HG03342 (cell line): Measurements from ENCODE around the gene TRPM8.

Source experiments
- ATAC-seq: cut with Tn5 transposase; IDR thresholded peaks from one replicate; pipeline ENCODE4 v1.9.1; 2021; ENCODE audit warnings: mild to moderate bottlenecking, moderate library complexity; ENCODE audit not compliant: unreplicated experiment

The TRPM8 gene

GRCh38 chr2:234033174-234033573, 116.0 kb downstream of the TRPM8 start:
- no peak for ATAC-seq

GRCh38 chr2:234033885-234034284, 116.7 kb downstream of the TRPM8 start:
- ATAC-seq: no peak

- ATAC-seq: no peak
Observed at GRCh38 chr2:234038076-234038802, 121.1 kb downstream of the TRPM8 start.

GRCh38 chr2:234044157-234044556, 127.0 kb downstream of the TRPM8 start:
- ATAC-seq: no peak

- no peak for ATAC-seq
Observed at GRCh38 chr2:234046521-234046920, 129.3 kb downstream of the TRPM8 start.

- no peak for ATAC-seq
Observed at GRCh38 chr2:234047361-234047760, 130.2 kb downstream of the TRPM8 start.

GRCh38 chr2:234048049-234048448, 130.9 kb downstream of the TRPM8 start:
- ATAC-seq: no peak

- no peak for ATAC-seq
Observed at GRCh38 chr2:234050455-234051135, 133.4 kb downstream of the TRPM8 start, which contains the start of gene SPP2. Gene SPP2 (plus strand): TSS chr2:234050702. CDS start chr2:234050787, 85 bp downstream.

- no peak for ATAC-seq
Observed at GRCh38 chr2:234051374-234052070, 134.3 kb downstream of the TRPM8 start.

- no peak for ATAC-seq
Observed at GRCh38 chr2:234058881-234059280, 141.7 kb downstream of the TRPM8 start.

- ATAC-seq: no peak
Observed at GRCh38 chr2:234060236-234060635, 143.1 kb downstream of the TRPM8 start.

GRCh38 chr2:234061624-234062257, 144.6 kb downstream of the TRPM8 start:
- no peak for ATAC-seq

GRCh38 chr2:234066587-234066986, 149.4 kb downstream of the TRPM8 start:
- no peak for ATAC-seq
